K562 (cell line): ENCODE results near the gene BHLHE40. TPM values are rescaled to one million over a fixed set of nuclear protein-coding genes. Genes with fewer than 3 reads are reported as not detected.

ENCODE experiments used
- CHD2 ChIP-seq: IDR thresholded peaks from 2 replicates; pipeline ENCODE4 v1.6.1; 2011; ENCODE audit warnings: low read depth, low read length
- GTF2B ChIP-seq: IDR thresholded peaks from 2 replicates; pipeline ENCODE4 v1.6.1; 2011; ENCODE audit not compliant: insufficient read length; ENCODE audit errors: extremely low read depth
- KDM1A ChIP-seq, 2 experiments: fragments of 450-650 bp; IDR thresholded peaks; 2 replicates each; pipeline ENCODE4 v1.6.1; 2016; ENCODE audit warnings: mild to moderate bottlenecking in 2 of 2
- TBL1XR1 ChIP-seq, 2 experiments: IDR thresholded peaks; 2 replicates each; pipeline ENCODE4 v1.6.1; 2012; ENCODE audit warnings: improper control_type of control experiment in 2 of 2, low read length in 2 of 2, mild to moderate bottlenecking in 1 of 2
- TEAD1 ChIP-seq, 2 experiments: fragments of 450-650 bp in 1 of 2; sonication (generic) in 1 of 2; formaldehyde crosslinking; IDR thresholded peaks; 2 replicates each; pipeline versions ENCODE4 v1.4.0 to v1.8.0; 2020 to 2022; ENCODE audit warnings: mild to moderate bottlenecking in 2 of 2, missing genetic modification reagents in 1 of 2
- THAP7 ChIP-seq: fragments of 250-450 bp; sonication (Bioruptor Pico); IDR thresholded peaks from 2 replicates; pipeline ENCODE4 v1.5.0; 2021
- ZBTB26 ChIP-seq: fragments of 450-650 bp; formaldehyde crosslinking; IDR thresholded peaks from 2 replicates; pipeline ENCODE4 v1.4.0; 2022; ENCODE audit warnings: missing genetic modification characterization
- ZNF133 ChIP-seq: fragments of 250-450 bp; sonication (Bioruptor Pico); IDR thresholded peaks from 2 replicates; pipeline ENCODE4 v1.4.0; 2020; ENCODE audit warnings: mild to moderate bottlenecking
- ZNF165 ChIP-seq: fragments of 250-450 bp; sonication (Bioruptor Pico); IDR thresholded peaks from 2 replicates; pipeline ENCODE4 v1.4.0; 2020; ENCODE audit warnings: borderline replicate concordance
- ZNF175 ChIP-seq: fragments of 200-800 bp; sonication (Bioruptor generic); IDR thresholded peaks from 2 replicates; pipeline ENCODE4 v1.6.1; 2016; ENCODE audit warnings: low read depth, mild to moderate bottlenecking, missing genetic modification characterization, missing compliant biosample characterization
- ZNF253 ChIP-seq: fragments of 250-450 bp; sonication (Bioruptor Pico); conservative IDR thresholded peaks from 2 replicates; pipeline ENCODE4 v1.6.1; 2021; ENCODE audit warnings: mild to moderate bottlenecking
- ZNF584 ChIP-seq: fragments of 200-800 bp; sonication (Bioruptor generic); IDR thresholded peaks from 2 replicates; pipeline ENCODE4 v1.6.1; 2016; ENCODE audit warnings: low read depth, mild to moderate bottlenecking, missing genetic modification characterization, missing compliant biosample characterization
- polyA plus RNA-seq, 8 experiments: library from polyadenylated mRNA; depleted of rRNA in 4 of 8; stranded (reverse) in 5 of 8; unstranded in 3 of 8; fragments of >200 nt; fragmentation: Nextera tagmentation in 2 of 8; fragmentation: Illumina TruSeq in 1 of 8; extraction: Ambion mirVana in 2 of 8; extraction: Trizol in 1 of 8; gene quantifications; 2 replicates each; pipeline versions ENCODE4 v1.2.1 to v1.2.3, GENCODE V29; 2011 to 2014; ENCODE audit warnings: inconsistent platforms in 1 of 8, missing spikeins in 1 of 8
- total RNA-seq, 7 experiments: library from RNA; depleted of rRNA in 6 of 7; stranded (reverse); fragments of >200 nt in 6 of 7; fragmentation: Illumina TruSeq in 2 of 7; extraction: Trizol in 2 of 7; gene quantifications; 2 replicates each; pipeline versions ENCODE4 v1.2.1 to v1.2.3, GENCODE V29; 2011 to 2021; ENCODE audit warnings: low replicate concordance in 1 of 7
- TF ChIP-seq, protein P1 (sequence below), 2 experiments: IDR thresholded peaks in 1 of 2; conservative IDR thresholded peaks in 1 of 2; 2 replicates each; pipeline ENCODE4 v1.6.1; 2016; ENCODE audit warnings: low read depth in 2 of 2, mild to moderate bottlenecking in 1 of 2, missing compliant biosample characterization in 1 of 2, missing genetic modification characterization in 1 of 2, moderate library complexity in 1 of 2
- TF ChIP-seq, protein P2 (sequence below): fragments of 450-650 bp; IDR thresholded peaks from 2 replicates; pipeline ENCODE4 v1.6.1; 2016; ENCODE audit warnings: borderline replicate concordance
- TF ChIP-seq, protein P3 (sequence below): sonication (generic); formaldehyde crosslinking; IDR thresholded peaks from 2 replicates; pipeline ENCODE4 v1.8.1; 2023; ENCODE audit warnings: mild to moderate bottlenecking, missing genetic modification reagents

Gene BHLHE40
- total and polyA plus RNA-seq, 9 of the 15 experiments (the other 6 are each of a cell fraction or from before 2014, with no cell fraction given) = 12.0 to 83.9 (median 31.4) TPM

GRCh38 chr3:4986782-4987537 is 7.7 kb downstream of the BHLHE40 start (continued):
- TF ChIP-seq, protein P1, sequence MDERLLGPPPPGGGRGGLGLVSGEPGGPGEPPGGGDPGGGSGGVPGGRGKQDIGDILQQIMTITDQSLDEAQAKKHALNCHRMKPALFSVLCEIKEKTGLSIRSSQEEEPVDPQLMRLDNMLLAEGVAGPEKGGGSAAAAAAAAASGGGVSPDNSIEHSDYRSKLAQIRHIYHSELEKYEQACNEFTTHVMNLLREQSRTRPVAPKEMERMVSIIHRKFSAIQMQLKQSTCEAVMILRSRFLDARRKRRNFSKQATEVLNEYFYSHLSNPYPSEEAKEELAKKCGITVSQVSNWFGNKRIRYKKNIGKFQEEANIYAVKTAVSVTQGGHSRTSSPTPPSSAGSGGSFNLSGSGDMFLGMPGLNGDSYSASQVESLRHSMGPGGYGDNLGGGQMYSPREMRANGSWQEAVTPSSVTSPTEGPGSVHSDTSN (CRISPR knock-in tag; IDR thresholded peaks at IDR 0.05; ENCODE audit: low read depth) = no peak
- TF ChIP-seq, protein P1 (tag; conservative IDR thresholded peaks at IDR 0.05; ENCODE audit: low read depth) = no peak
- TF ChIP-seq THAP7 = peak; percentile 25; the same call in 1 of the 2 replicates
- TF ChIP-seq GTF2B = no peak
- peak in 1 of 2 experiments; percentile 61; a peak in 3 of 4 replicates for TF ChIP-seq TEAD1 (CRISPR knock-in tag; IDR thresholded peaks at IDR 0.05)
- TF ChIP-seq CHD2 = peak; percentile 33; the same call in 1 of the 2 replicates
- TF ChIP-seq ZBTB26 (CRISPR knock-in tag) = peak; percentile 51; the same call in 1 of the 2 replicates
- 0 out of 2 replicates have a peak, but pooled peaks have one; percentile 55 for TF ChIP-seq ZNF175 (CRISPR knock-in tag)
- TF ChIP-seq, protein P2, sequence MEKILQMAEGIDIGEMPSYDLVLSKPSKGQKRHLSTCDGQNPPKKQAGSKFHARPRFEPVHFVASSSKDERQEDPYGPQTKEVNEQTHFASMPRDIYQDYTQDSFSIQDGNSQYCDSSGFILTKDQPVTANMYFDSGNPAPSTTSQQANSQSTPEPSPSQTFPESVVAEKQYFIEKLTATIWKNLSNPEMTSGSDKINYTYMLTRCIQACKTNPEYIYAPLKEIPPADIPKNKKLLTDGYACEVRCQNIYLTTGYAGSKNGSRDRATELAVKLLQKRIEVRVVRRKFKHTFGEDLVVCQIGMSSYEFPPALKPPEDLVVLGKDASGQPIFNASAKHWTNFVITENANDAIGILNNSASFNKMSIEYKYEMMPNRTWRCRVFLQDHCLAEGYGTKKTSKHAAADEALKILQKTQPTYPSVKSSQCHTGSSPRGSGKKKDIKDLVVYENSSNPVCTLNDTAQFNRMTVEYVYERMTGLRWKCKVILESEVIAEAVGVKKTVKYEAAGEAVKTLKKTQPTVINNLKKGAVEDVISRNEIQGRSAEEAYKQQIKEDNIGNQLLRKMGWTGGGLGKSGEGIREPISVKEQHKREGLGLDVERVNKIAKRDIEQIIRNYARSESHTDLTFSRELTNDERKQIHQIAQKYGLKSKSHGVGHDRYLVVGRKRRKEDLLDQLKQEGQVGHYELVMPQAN = peak; percentile 65; the same call in 1 of the 2 replicates
- TF ChIP-seq ZNF253 (CRISPR knock-in tag) = no peak
- TF ChIP-seq, protein P3, sequence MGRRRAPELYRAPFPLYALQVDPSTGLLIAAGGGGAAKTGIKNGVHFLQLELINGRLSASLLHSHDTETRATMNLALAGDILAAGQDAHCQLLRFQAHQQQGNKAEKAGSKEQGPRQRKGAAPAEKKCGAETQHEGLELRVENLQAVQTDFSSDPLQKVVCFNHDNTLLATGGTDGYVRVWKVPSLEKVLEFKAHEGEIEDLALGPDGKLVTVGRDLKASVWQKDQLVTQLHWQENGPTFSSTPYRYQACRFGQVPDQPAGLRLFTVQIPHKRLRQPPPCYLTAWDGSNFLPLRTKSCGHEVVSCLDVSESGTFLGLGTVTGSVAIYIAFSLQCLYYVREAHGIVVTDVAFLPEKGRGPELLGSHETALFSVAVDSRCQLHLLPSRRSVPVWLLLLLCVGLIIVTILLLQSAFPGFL = no peak
- no peak for TF ChIP-seq ZNF584
- 0 out of 2 replicates have a peak, but pooled peaks have one; percentile 53 for TF ChIP-seq ZNF165 (CRISPR knock-in tag)
- no peak for TF ChIP-seq KDM1A (IDR thresholded peaks at IDR 0.05)
- TF ChIP-seq TBL1XR1 (IDR thresholded peaks at IDR 0.05; ENCODE audit: low read length in 2 of 2) = peak; percentile 88 to 94
- no peak for TF ChIP-seq ZNF133 (CRISPR knock-in tag)
